Small intestine (tissue), 7 donors: ENCODE results near the gene MTUS2. TPM values are rescaled to one million over a fixed set of nuclear protein-coding genes. Genes with fewer than 3 reads are reported as not detected.

Experiments
- DNase-seq, 2 donors: peaks; one replicate each; pipeline versions ENCODE4 v3.0.0 to v3.0.0-alpha.2; 2013
- FAIRE-seq: peaks from 2 replicates; lab custom pipeline; 2012; peaks lifted over from hg19 to GRCh38; lab: Jason Lieb, UNC
- H3K27ac ChIP-seq, 3 donors: one replicate each; pipeline ENCODE4 v1.5.1; 2013; ENCODE audit warnings: low read length in 2 of 3, mild to moderate bottlenecking in 2 of 3, control low read depth in 1 of 3, inconsistent platforms in 1 of 3, low read depth in 1 of 3, moderate library complexity in 1 of 3
- H3K27me3 ChIP-seq, 3 donors: one replicate each; pipeline ENCODE4 v1.6.1; 2013; ENCODE audit warnings: low read length in 3 of 3, inconsistent platforms in 1 of 3; ENCODE audit not compliant: control insufficient read depth in 3 of 3, insufficient read depth in 3 of 3
- H3K36me3 ChIP-seq, 3 donors: one replicate each; pipeline ENCODE4 v1.6.1; 2013; ENCODE audit warnings: low read length in 3 of 3, inconsistent platforms in 1 of 3, low read depth in 1 of 3, mild to moderate bottlenecking in 1 of 3, moderate library complexity in 1 of 3; ENCODE audit not compliant: control insufficient read depth in 3 of 3, insufficient read depth in 2 of 3
- H3K4me1 ChIP-seq, 3 donors: one replicate each; pipeline ENCODE4 v1.6.1; 2013; ENCODE audit warnings: low read length in 2 of 3, inconsistent platforms in 1 of 3, low read depth in 1 of 3, mild to moderate bottlenecking in 1 of 3, moderate library complexity in 1 of 3; ENCODE audit not compliant: control insufficient read depth in 3 of 3, insufficient read depth in 2 of 3
- H3K4me3 ChIP-seq, 3 donors: one replicate each; pipeline ENCODE4 v1.5.1; 2013; ENCODE audit warnings: low read length in 3 of 3, control low read depth in 1 of 3, inconsistent platforms in 1 of 3, low read depth in 1 of 3, mild to moderate bottlenecking in 1 of 3, moderate library complexity in 1 of 3
- H3K9me3 ChIP-seq, 2 donors: one replicate each; pipeline ENCODE4 v1.6.1; 2013; ENCODE audit warnings: low read depth in 1 of 2, low read length in 1 of 2; ENCODE audit not compliant: control insufficient read depth in 2 of 2, insufficient read depth in 1 of 2
- WGBS, 3 donors: extraction: QIAGEN DNeasy Blood & Tissue Kit; methylation state at CpG; one replicate each; pipeline ENCODE4 v1.1.7; 2013; 5-methylcytosine and 5-hydroxymethylcytosine counted together
- polyA plus RNA-seq, 4 donors: library from polyadenylated mRNA; stranded (reverse) in 3 of 4; unstranded in 1 of 4; fragments of 200-250 nt in 3 of 4; fragments of 120-200 nt in 1 of 4; gene quantifications; one replicate each; pipeline versions ENCODE4 v1.2.1 to v1.2.3, GENCODE V29; 2013
- donor health status: healthy with polysubstance abuse.
- donor health status: control.
- donor health status: control.
- donor health status: Bipolar disorder and iron deficiency.
- donor health status: healthy.

The MTUS2 gene
- polyA plus RNA-seq, 4 donors, result under 0.01 to 0.53 (median 0.22) TPM

DNA sequence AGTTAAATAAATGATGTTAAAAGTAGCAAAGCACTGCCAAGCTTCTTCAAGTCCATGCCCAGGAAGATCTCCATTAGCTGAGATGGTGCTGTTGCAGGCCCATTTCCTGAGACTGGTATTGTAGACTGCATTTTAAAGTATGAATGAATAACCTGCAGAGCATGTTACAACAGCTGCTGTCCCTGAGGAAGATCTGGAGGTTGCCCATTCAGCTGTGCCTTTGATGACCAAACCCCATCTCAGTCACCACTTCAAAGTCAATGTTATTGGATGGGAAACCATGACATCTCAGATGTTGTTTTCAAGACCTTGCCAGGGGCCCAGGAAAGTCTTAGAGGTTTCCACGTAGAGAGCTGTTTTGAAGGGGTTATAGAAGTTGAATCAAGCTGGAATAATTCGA is 281.3 kb downstream of the MTUS2 start:
- WGBS, 3 donors, result 51 to 57% (median 57%) methylated on average over 2 of the region's 2 CpGs
- H3K4me1 ChIP-seq, result no peaks in the 10 kb centered on the region
- no peak for FAIRE-seq
- H3K27ac ChIP-seq, result no peak overlapping the region
- H3K36me3 ChIP-seq, result no peaks in the 10 kb centered on the region
- peaks cover 0 to 3% (median 0%) of the 10 kb centered on the region in 3 donors for H3K27me3 ChIP-seq
- DNase-seq, result no peak
- no peak overlapping the region for H3K4me3 ChIP-seq
- H3K9me3 ChIP-seq, result no peaks in the 10 kb centered on the region

DNA sequence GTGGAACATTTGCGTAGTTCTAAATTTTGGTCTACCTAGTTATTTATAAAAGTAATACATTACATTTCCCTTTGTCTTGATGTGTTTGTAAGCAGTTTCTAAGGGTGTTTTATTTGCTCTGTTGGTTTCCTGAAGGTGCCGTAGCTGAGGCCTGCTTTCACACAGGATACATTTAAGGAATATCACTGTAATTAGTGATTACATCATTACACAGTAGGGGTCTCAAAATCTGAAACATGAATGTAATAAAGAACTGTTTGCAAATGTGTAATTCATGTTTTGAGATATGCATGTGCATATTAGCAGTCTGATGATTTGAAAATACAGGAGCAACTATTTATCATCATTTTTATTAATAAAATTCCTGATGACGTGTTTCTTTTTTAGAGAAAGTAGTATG is 281.8 kb downstream of the MTUS2 start:
- no peak overlapping the region for H3K27ac ChIP-seq
- no peak for DNase-seq
- H3K36me3 ChIP-seq, result no peaks in the 10 kb centered on the region
- H3K27me3 ChIP-seq, result peaks cover 0 to 3% (median 0%) of the 10 kb centered on the region in 3 donors
- H3K4me1 ChIP-seq, result no peaks in the 10 kb centered on the region
- 71 to 80% (median 79%) methylated on average over 3 of the region's 3 CpGs for WGBS, 3 donors
- H3K9me3 ChIP-seq, result no peaks in the 10 kb centered on the region
- no peak overlapping the region for H3K4me3 ChIP-seq
- no peak for FAIRE-seq

DNA sequence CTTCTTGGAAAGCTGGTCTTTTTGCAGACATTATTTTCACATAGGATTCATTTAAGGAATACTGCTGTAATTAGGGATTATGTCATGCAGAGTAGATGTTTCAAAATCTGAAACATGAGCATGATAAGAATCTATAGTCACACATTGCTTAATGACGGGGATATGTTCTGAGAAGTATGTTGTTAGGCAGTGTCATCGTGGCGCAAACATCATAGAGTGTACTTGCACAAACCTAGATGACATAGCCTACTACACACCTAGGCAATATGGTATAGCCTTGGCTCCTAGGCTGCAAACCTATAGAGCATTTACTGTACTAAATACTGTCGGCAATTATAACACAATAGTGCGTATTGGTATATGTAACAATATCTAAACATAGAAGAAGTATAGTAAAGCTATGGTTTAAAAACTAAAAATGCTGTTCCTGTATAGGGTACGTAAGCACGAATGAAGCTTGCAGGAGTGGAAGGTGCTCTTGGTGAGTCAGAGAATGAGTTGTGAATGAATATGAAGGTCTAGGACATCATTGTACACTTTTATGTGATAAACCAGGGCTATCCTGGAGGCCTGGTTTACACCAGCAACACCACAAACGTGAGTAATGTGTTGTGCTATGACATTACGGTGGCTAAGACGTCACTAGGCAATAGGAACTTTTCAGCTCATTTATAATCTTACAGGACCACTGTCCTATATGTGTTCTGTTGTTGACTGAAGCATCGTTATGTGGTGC is 283.1 kb downstream of the MTUS2 start:
- Histone ChIP-seq H3K27me3 (peaks cover 0 to 3% (median 0%) of the 10 kb centered on the region in 3 donors), H3K27ac (no peak overlapping the region), H3K36me3 (no peaks in the 10 kb centered on the region), H3K4me1 (no peaks in the 10 kb centered on the region), H3K4me3 (no peak overlapping the region), H3K9me3 (no peaks in the 10 kb centered on the region)
- WGBS, 3 donors, result 70 to 76% (median 70%) methylated on average over 11 of the region's 11 CpGs
- FAIRE-seq (no peak), DNase-seq (no peak)

DNA sequence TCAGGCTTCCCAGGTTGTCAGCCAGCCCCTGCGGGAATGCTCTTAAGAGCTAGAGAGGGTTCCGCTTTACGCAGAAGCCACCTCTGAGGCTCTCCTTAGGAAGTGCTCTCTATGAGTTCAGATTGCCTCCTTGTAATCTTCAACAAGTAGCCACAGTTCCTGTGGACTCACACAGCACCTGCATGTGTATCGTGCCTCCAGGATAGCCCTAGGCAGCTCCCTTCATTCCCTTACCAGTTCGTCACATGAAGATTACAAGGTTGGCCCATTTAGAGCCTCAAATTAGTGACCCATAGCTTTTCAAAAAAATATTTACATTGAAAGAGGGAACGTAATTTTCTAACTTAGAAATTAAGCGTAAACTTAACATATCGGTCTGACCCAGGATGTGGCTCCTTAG is 284.3 kb downstream of the MTUS2 start:
- no peaks in the 10 kb centered on the region for H3K9me3 ChIP-seq
- no peak overlapping the region for H3K27ac ChIP-seq
- H3K36me3 ChIP-seq, result no peaks in the 10 kb centered on the region
- peaks cover 0 to 3% (median 0%) of the 10 kb centered on the region in 3 donors for H3K27me3 ChIP-seq
- WGBS, 3 donors, result 88 to 89% (median 89%) methylated on average over 8 of the region's 8 CpGs
- no peak overlapping the region for H3K4me3 ChIP-seq
- no peaks in the 10 kb centered on the region for H3K4me1 ChIP-seq
- DNase-seq, result no peak
- no peak for FAIRE-seq

DNA sequence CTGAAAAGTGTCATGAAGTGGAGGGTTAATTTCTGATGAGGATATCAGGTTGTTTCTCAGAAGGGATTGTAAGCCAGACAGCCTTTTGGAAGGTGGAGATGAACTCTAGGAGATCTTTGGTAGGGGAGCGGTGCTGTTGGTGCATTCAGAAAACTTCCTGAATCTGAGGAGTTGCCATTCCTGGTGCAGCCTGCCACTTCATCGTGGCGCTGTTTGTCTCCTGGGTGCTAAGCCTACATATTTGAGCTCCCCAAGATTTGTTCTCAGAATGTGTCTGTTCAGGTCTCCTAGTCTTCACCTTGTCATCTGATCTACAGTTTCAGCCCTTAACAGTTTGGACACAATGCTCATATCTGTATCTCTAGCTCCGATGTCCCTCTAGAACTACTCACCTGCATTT is 285.6 kb downstream of the MTUS2 start:
- WGBS, 3 donors, result 66 to 86% (median 77%) methylated on average over 4 of the region's 4 CpGs
- H3K4me1 ChIP-seq, result no peaks in the 10 kb centered on the region
- no peak for FAIRE-seq

DNA sequence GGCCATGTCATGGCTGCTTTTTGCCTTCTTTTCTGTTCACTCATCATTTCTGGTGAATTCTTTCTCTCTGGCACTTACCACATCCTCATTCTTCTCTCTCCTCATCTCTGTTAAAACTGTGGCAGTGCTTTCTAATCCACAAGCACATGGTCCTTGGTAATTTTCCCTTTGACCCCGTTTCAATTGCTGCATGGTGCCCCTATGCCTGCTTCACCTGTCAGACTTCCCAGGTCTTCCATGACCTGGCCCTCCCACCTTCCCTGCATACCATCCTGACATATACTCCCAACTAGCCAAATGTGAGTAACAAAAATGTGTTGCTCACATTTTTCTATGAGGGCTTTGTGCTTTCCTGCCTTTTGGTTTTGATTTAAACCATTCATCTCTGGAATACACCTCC is 286.5 kb downstream of the MTUS2 start:
- DNase-seq (no peak), FAIRE-seq (no peak)
- no peaks in the 10 kb centered on the region for H3K36me3 ChIP-seq
- WGBS, 3 donors, result 50 to 75% (median 51%) methylated on average over 1 of the region's 1 CpG
- no peak overlapping the region for H3K27ac ChIP-seq
- no peaks in the 10 kb centered on the region for H3K9me3 ChIP-seq
- no peaks in the 10 kb centered on the region for H3K4me1 ChIP-seq
- H3K4me3 ChIP-seq, result no peak overlapping the region
- peaks cover 0 to 3% (median 0%) of the 10 kb centered on the region in 3 donors for H3K27me3 ChIP-seq

More for the DNA sequence above, 285.6 kb downstream of the MTUS2 start:
- H3K27me3 ChIP-seq, result peaks cover 0 to 3% (median 0%) of the 10 kb centered on the region in 3 donors
- DNase-seq, result no peak
- no peaks in the 10 kb centered on the region for H3K9me3 ChIP-seq
- no peak overlapping the region for H3K4me3 ChIP-seq
- no peaks in the 10 kb centered on the region for H3K36me3 ChIP-seq
- H3K27ac ChIP-seq, result no peak overlapping the region

DNA sequence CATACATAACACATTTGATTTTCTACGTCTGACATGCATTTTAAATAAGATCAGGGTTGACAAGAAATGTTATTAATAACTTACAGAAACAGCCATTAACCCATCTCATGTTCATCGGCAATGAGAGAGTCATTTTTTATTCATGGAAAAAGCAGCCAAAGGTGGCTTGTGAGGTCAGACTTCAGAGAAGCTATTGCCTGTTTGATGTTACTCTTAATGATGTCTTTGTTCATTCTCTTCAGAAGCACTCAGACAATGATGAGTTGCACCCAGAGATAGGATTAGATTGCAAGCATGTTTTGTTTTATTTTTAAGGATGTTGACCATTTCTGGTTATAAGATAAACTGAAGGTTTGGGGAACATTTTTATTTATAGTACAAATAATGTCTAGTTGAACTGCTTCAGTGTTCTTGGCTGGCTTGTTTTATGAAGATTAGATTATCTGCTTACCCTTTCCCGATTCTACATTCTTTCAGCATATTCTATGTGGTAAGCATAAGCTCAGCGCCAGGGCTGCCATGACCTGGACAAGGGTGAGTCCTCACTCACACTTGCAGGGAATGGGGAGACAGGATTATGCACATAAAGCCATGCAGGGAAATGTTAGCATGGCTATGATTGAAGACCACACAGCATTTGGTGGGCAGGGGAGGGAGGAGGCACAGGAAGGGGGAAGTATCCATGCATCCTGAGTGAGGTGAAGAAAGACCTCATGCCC is 288.1 kb downstream of the MTUS2 start:
- DNase-seq, result no peak
- Histone ChIP-seq H3K36me3 (no peaks in the 10 kb centered on the region), H3K9me3 (no peaks in the 10 kb centered on the region), H3K4me1 (no peaks in the 10 kb centered on the region), H3K27ac (no peak overlapping the region), H3K27me3 (peaks cover 0 to 3% (median 0%) of the 10 kb centered on the region in 3 donors), H3K4me3 (no peak overlapping the region)
- whole genome bisulfite sequencing, 3 donors, result 53 to 80% (median 72%) methylated on average over 4 of the region's 4 CpGs
- FAIRE-seq, result no peak

DNA sequence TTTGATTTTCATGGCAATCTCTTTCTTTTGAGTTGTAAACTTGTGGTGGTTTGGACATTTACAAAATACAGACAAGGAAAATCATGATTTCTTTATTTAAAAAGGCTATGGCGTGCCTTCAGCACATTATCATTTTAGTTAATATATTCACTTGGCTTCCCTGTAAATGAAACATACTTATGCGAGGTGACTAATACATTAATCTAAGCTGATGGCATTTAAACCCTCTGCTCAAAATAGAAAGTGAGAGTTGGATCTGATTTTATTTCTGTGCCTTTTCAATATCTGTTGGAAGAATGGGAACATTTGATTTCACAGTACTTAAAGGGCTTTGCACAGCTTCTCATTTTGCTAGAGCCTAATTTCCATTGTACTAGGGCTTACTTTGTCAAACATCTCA is 289.8 kb downstream of the MTUS2 start:
- Histone ChIP-seq H3K4me1 (no peaks in the 10 kb centered on the region), H3K27ac (no peak overlapping the region), H3K9me3 (no peaks in the 10 kb centered on the region), H3K36me3 (no peaks in the 10 kb centered on the region), H3K27me3 (peaks cover 0 to 3% (median 0%) of the 10 kb centered on the region in 3 donors), H3K4me3 (no peak overlapping the region)
- DNase-seq (no peak), FAIRE-seq (no peak)
- WGBS, 3 donors, result 68 to 79% (median 76%) methylated on average over 2 of the region's 2 CpGs
